HepG2 (cell line): Measurements from ENCODE around the gene HOXC11. TPM values are rescaled to one million over a fixed set of nuclear protein-coding genes. Genes with fewer than 3 reads are reported as not detected.

Experiments
- ATAC-seq: fragments of 200-7000 bp; cut with Tn5 transposase; 3 replicates; pipeline ENCODE4 v1.9.1; 2020; ENCODE audit warnings: mild to moderate bottlenecking, moderate library complexity
- BruUV-seq: library from RNA; stranded (reverse); fragments of 400-500 nt; replicated peaks from 2 replicates; lab custom pipeline; 2021; lab: Mats Ljungman, UMichigan
- CTCF ChIA-PET: fragments of 300-600 bp; formaldehyde crosslinking; extraction: SDS; loops from one replicate; lab custom pipeline; 2021; ENCODE audit warnings: low total read pairs, inconsistent platforms, low intra/inter-chr PET ratio; lab: Yijun Ruan, JAX
- POLR2A ChIA-PET: fragments of 350-600 bp; sonication (Branson Sonifier 250); formaldehyde crosslinking; loops from one replicate; lab custom pipeline; 2020; ENCODE audit warnings: antibody characterized with exemption, inconsistent platforms; lab: Yijun Ruan, JAX
- DNase-seq: peaks from one replicate; pipeline ENCODE4 v3.0.0-alpha.2; 2015; ENCODE audit warnings: low spot score
- FAIRE-seq: peaks from 3 replicates; lab custom pipeline; 2011; peaks lifted over from hg19 to GRCh38; lab: Jason Lieb, UNC
- H2AFZ ChIP-seq: one replicate; pipeline ENCODE4 v1.6.1; 2011; ENCODE audit warnings: low read length, inconsistent platforms
- H3K27ac ChIP-seq: fragments of 300-600 bp; 3 replicates; pipeline ENCODE4 v1.8.0; 2011; ENCODE audit warnings: mixed run types, mild to moderate bottlenecking, mixed read lengths, low read length, inconsistent platforms; ENCODE audit not compliant: insufficient read depth; ENCODE audit errors: extremely low read length
- H3K27me3 ChIP-seq, 2 experiments: fragments of 200-600 bp in 1 of 2; 2 replicates in 1 of 2; 3 replicates in 1 of 2; pipeline versions ENCODE4 v1.6.0 to v1.8.0; 2011; ENCODE audit warnings: low read length in 2 of 2, mild to moderate bottlenecking in 2 of 2, moderate library complexity in 2 of 2, inconsistent platforms in 1 of 2; ENCODE audit not compliant: insufficient read depth in 2 of 2, control insufficient read depth in 1 of 2
- H3K36me3 ChIP-seq, 2 experiments: fragments of 200-600 bp in 1 of 2; replicated peaks in 1 of 2; 2 replicates in 1 of 2; 3 replicates in 1 of 2; pipeline versions ENCODE4 v1.5.1 to v1.8.0; 2011; ENCODE audit warnings: low read length in 2 of 2, inconsistent platforms in 1 of 2; ENCODE audit not compliant: insufficient read depth in 2 of 2, control insufficient read depth in 1 of 2
- H3K4me1 ChIP-seq: 2 replicates; pipeline ENCODE4 v1.5.1; 2012; ENCODE audit warnings: low read length, inconsistent platforms; ENCODE audit not compliant: insufficient read depth
- H3K4me2 ChIP-seq: 2 replicates; pipeline ENCODE4 v1.6.0; 2011; ENCODE audit warnings: low read depth, low read length, inconsistent platforms
- H3K4me3 ChIP-seq, 3 experiments: fragments of 200-600 bp in 1 of 3; sonication (generic), shearing (Covaris generic) in 1 of 3; replicated peaks in 1 of 3; 2 replicates each; pipeline ENCODE4 v1.5.1; 2011 to 2016; ENCODE audit warnings: low read length in 3 of 3, inconsistent platforms in 2 of 3, low read depth in 2 of 3, mild to moderate bottlenecking in 2 of 3, control low read depth in 1 of 3, mixed read lengths in 1 of 3; ENCODE audit not compliant: insufficient read depth in 1 of 3
- H3K79me2 ChIP-seq: one replicate; pipeline ENCODE4 v1.6.1; 2011; ENCODE audit warnings: low read length, inconsistent platforms; ENCODE audit not compliant: insufficient read depth
- H3K9ac ChIP-seq: 2 replicates; pipeline ENCODE4 v1.6.0; 2011; ENCODE audit warnings: mild to moderate bottlenecking, low read depth, low read length, inconsistent platforms; ENCODE audit not compliant: insufficient read depth
- H3K9me3 ChIP-seq: 2 replicates; pipeline ENCODE4 v1.5.1; 2012; ENCODE audit warnings: mild to moderate bottlenecking, low read length
- H4K20me1 ChIP-seq: 2 replicates; pipeline ENCODE4 v1.6.0; 2011; ENCODE audit warnings: inconsistent platforms, mild to moderate bottlenecking, low read length, moderate library complexity; ENCODE audit not compliant: insufficient read depth
- CBFB ChIP-seq: sonication (generic); formaldehyde crosslinking; IDR thresholded peaks from 2 replicates; pipeline ENCODE4 v1.4.0; 2020; ENCODE audit warnings: missing genetic modification reagents
- FOXK2 ChIP-seq: fragments of 450-650 bp; IDR thresholded peaks from 2 replicates; pipeline ENCODE4 v1.6.1; 2016
- KDM6A ChIP-seq: IDR thresholded peaks from 2 replicates; pipeline ENCODE4 v1.6.1; 2016; ENCODE audit warnings: low read depth
- POLR2A ChIP-seq, 2 experiments: IDR thresholded peaks; 2 replicates each; pipeline ENCODE4 v1.6.1; 2011; ENCODE audit warnings: low read depth in 2 of 2, low read length in 2 of 2, mild to moderate bottlenecking in 1 of 2, moderate library complexity in 1 of 2; ENCODE audit not compliant: insufficient read depth in 1 of 2
- REXO4 ChIP-seq: sonication (generic); formaldehyde crosslinking; IDR thresholded peaks from 2 replicates; pipeline ENCODE4 v1.8.0; 2022; ENCODE audit warnings: missing genetic modification reagents, mild to moderate bottlenecking, borderline replicate concordance
- YEATS2 ChIP-seq: sonication (generic); formaldehyde crosslinking; IDR thresholded peaks from 2 replicates; pipeline ENCODE4 v1.4.0; 2020; ENCODE audit warnings: missing genetic modification reagents, borderline replicate concordance
- YY1 ChIP-seq: IDR thresholded peaks from 2 replicates; pipeline ENCODE4 v1.6.1; 2011; ENCODE audit warnings: low read length, low read depth, moderate library complexity, mild to moderate bottlenecking; ENCODE audit not compliant: insufficient read depth, insufficient replicate concordance
- ZNF350 ChIP-seq: sonication (generic); formaldehyde crosslinking; IDR thresholded peaks from 2 replicates; pipeline ENCODE4 v1.4.0; 2020; ENCODE audit warnings: mild to moderate bottlenecking, low read depth, missing genetic modification reagents, borderline replicate concordance
- ZNF496 ChIP-seq: sonication (generic); formaldehyde crosslinking; IDR thresholded peaks from 2 replicates; pipeline ENCODE4 v1.8.1; 2023; ENCODE audit warnings: mild to moderate bottlenecking, moderate library complexity, missing genetic modification reagents; ENCODE audit not compliant: insufficient replicate concordance
- whole genome bisulfite sequencing: methylation state at CpG from one replicate; pipeline ENCODE4 v1.1.6; 2017; ENCODE audit warnings: low lambda C conversion rate; 5-methylcytosine and 5-hydroxymethylcytosine counted together
- in situ Hi-C: cut with HindIII; loops from 2 replicates; pipeline ENCODE4 v1.10.0; 2017; ENCODE audit warnings: low pct_unique_long_range_greater_than_20kb; ENCODE audit not compliant: extremely low pct_ligation_motif_present
- intact Hi-C: fragments of 100-400 bp; cut with micrococcal nuclease; formaldehyde crosslinking; loops from one replicate; pipeline ENCODE4 v1.10.0; 2022; ENCODE audit not compliant: unreplicated experiment
- polyA plus RNA-seq, 8 experiments: library from polyadenylated mRNA; depleted of rRNA in 3 of 8; stranded (reverse) in 7 of 8; unstranded in 1 of 8; fragments of >200 nt; fragmentation: Illumina TruSeq in 4 of 8; extraction: Trizol in 4 of 8; gene quantifications; 2 replicates each; pipeline versions ENCODE4 v1.2.1 to v1.2.3, GENCODE V29; 2011 to 2016; ENCODE audit warnings: low read depth in 4 of 8, missing spikeins in 1 of 8, mixed read lengths in 1 of 8; ENCODE audit not compliant: insufficient read depth in 1 of 8
- total RNA-seq, 5 experiments: library from RNA; depleted of rRNA; stranded (reverse); fragments of >200 nt; fragmentation: Illumina TruSeq; extraction: Trizol; gene quantifications; 2 replicates each; pipeline ENCODE4 v1.2.3, GENCODE V29; 2016; ENCODE audit warnings: low read depth in 1 of 5
- TF ChIP-seq, protein P1 (sequence below): sonication (generic); formaldehyde crosslinking; IDR thresholded peaks from 2 replicates; pipeline ENCODE4 v1.4.0; 2020; ENCODE audit warnings: mild to moderate bottlenecking, low read depth, missing genetic modification reagents
- TF ChIP-seq, protein P2 (sequence below): sonication (generic); formaldehyde crosslinking; IDR thresholded peaks from 2 replicates; pipeline ENCODE4 v1.5.0; 2020; ENCODE audit warnings: mild to moderate bottlenecking, missing genetic modification reagents, borderline replicate concordance

HOXC11 gene
- total and polyA plus RNA-seq, 2 of the 13 experiments (the other 11 are each of a cell fraction or from before 2014, with no cell fraction given): not detected

DNA sequence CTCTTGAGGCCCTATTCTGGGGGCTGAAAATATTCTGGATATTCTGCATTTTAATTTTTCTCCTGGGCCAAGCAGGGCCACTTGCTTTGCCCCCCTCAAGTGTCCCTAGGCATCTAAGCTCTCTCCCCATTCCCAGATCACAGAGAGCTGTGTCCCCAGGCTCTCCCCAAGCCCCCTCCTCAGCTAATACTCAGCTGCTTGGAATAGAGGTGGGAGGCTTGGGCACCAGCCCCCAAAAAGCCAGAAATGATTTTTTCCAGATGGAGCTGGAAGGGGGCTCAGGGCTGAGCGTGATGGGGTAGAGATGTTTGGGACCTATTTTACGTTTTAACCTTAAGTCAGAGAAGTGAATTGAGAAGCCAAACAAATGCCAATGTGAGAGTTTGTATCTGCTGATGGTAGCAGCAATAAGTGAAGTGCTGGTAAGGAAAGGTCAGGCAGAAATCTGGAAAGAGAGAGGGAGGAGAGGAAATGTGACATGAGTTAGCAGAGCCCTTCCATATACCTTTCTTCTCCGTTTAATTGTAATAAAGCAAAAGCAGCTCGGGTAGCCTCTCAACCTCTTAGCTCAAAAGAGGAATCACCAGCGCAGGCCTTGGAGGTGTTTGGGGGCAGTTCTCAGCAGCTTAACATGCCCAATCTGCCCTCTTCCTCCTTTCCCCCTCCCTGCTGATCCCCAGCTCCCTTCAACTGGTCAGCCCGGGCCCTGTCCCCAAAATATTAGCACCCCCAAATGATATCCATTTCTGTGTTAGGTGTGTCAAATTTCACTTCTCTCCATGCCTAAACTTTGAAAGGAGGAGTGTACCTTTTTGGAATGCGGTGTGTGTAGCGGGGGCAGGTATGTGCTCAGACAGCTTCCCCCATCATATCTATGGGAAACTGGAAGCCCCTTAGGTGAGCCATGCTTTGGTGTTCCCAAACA is 50.3 kb downstream of the HOXC11 start (continued):
- TF ChIP-seq, protein P1, sequence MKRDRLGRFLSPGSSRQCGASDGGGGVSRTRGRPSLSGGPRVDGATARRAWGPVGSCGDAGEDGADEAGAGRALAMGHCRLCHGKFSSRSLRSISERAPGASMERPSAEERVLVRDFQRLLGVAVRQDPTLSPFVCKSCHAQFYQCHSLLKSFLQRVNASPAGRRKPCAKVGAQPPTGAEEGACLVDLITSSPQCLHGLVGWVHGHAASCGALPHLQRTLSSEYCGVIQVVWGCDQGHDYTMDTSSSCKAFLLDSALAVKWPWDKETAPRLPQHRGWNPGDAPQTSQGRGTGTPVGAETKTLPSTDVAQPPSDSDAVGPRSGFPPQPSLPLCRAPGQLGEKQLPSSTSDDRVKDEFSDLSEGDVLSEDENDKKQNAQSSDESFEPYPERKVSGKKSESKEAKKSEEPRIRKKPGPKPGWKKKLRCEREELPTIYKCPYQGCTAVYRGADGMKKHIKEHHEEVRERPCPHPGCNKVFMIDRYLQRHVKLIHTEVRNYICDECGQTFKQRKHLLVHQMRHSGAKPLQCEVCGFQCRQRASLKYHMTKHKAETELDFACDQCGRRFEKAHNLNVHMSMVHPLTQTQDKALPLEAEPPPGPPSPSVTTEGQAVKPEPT: no peak
- TF ChIP-seq FOXK2 (no peak), REXO4 (CRISPR knock-in tag) (no peak), CBFB (CRISPR knock-in tag) (no peak), ZNF496 (CRISPR knock-in tag) (no peak), YEATS2 (CRISPR knock-in tag) (no peak), YY1 (no peak)

DNA sequence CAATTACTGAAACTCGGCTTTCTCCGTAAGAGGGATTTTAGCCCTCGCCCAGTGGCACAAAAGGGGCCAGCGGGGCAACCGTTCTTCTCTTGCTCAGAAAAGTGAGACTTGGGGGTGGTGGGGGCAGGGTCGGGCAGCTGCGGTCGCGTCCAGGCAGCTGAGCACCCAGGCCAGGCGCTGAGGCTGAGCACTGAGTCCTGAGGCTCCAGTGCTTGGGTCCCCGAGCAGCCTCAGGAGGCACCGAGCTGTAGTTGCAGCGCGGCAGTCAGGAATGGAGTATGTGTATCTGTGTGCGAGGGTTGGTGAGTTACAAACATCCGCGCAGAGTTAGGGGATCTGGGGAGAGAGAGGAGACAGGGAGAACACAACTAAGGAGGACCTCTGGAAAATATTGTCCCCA is 51.2 kb downstream of the HOXC11 start:
- intact Hi-C loops: no loop called here
- BruUV-seq: no TSS peak
- no peaks in the 10 kb centered on the region for H3K4me1 ChIP-seq
- POLR2A ChIA-PET: no interaction called here
- H3K27ac ChIP-seq: no peak overlapping the region
- CTCF ChIA-PET: no interaction called here
- in situ Hi-C loops: no loop called here
- DNase-seq (no peak), FAIRE-seq (no peak), ATAC-seq (no peak)
- no peak overlapping the region for H2AFZ ChIP-seq
- H3K9me3 ChIP-seq: no peaks in the 10 kb centered on the region
- no peaks in the 10 kb centered on the region for H3K79me2 ChIP-seq
- no peak overlapping the region for H3K9ac ChIP-seq
- H3K4me3 ChIP-seq: no peak overlapping the region
- TF ChIP-seq KDM6A (CRISPR knock-in tag) (no peak), ZNF350 (CRISPR knock-in tag) (no peak), POLR2A (IDR thresholded peaks at IDR 0.05; ENCODE audit: insufficient read depth in 1 of 2, low read depth in 2 of 2, low read length in 2 of 2) (no peak)
- TF ChIP-seq, protein P2, sequence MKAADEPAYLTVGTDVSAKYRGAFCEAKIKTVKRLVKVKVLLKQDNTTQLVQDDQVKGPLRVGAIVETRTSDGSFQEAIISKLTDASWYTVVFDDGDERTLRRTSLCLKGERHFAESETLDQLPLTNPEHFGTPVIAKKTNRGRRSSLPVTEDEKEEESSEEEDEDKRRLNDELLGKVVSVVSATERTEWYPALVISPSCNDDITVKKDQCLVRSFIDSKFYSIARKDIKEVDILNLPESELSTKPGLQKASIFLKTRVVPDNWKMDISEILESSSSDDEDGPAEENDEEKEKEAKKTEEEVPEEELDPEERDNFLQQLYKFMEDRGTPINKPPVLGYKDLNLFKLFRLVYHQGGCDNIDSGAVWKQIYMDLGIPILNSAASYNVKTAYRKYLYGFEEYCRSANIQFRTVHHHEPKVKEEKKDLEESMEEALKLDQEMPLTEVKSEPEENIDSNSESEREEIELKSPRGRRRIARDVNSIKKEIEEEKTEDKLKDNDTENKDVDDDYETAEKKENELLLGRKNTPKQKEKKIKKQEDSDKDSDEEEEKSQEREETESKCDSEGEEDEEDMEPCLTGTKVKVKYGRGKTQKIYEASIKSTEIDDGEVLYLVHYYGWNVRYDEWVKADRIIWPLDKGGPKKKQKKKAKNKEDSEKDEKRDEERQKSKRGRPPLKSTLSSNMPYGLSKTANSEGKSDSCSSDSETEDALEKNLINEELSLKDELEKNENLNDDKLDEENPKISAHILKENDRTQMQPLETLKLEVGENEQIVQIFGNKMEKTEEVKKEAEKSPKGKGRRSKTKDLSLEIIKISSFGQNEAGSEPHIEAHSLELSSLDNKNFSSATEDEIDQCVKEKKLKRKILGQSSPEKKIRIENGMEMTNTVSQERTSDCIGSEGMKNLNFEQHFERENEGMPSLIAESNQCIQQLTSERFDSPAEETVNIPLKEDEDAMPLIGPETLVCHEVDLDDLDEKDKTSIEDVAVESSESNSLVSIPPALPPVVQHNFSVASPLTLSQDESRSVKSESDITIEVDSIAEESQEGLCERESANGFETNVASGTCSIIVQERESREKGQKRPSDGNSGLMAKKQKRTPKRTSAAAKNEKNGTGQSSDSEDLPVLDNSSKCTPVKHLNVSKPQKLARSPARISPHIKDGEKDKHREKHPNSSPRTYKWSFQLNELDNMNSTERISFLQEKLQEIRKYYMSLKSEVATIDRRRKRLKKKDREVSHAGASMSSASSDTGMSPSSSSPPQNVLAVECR (CRISPR knock-in tag): no peak
- no peak overlapping the region for H3K4me2 ChIP-seq
- H4K20me1 ChIP-seq: no peaks in the 10 kb centered on the region
- peaks cover 2 to 73% of the 10 kb centered on the region in 2 experiments; a peak in 4 of 5 replicates for H3K27me3 ChIP-seq
- 22% methylated on average over 13 of the region's 17 CpGs for WGBS
- no peaks in the 10 kb centered on the region for H3K36me3 ChIP-seq
